HG03095 (cell line): ENCODE data around the gene DUOX1.
A peak's percentile ranks its signal among the peaks of the same experiment; 100 is the strongest.

Experiments used
- ATAC-seq: cut with Tn5 transposase; IDR thresholded peaks from one replicate; pipeline ENCODE4 v1.9.1; 2021; ENCODE audit warnings: moderate library complexity; ENCODE audit not compliant: unreplicated experiment

Gene DUOX1

DNA sequence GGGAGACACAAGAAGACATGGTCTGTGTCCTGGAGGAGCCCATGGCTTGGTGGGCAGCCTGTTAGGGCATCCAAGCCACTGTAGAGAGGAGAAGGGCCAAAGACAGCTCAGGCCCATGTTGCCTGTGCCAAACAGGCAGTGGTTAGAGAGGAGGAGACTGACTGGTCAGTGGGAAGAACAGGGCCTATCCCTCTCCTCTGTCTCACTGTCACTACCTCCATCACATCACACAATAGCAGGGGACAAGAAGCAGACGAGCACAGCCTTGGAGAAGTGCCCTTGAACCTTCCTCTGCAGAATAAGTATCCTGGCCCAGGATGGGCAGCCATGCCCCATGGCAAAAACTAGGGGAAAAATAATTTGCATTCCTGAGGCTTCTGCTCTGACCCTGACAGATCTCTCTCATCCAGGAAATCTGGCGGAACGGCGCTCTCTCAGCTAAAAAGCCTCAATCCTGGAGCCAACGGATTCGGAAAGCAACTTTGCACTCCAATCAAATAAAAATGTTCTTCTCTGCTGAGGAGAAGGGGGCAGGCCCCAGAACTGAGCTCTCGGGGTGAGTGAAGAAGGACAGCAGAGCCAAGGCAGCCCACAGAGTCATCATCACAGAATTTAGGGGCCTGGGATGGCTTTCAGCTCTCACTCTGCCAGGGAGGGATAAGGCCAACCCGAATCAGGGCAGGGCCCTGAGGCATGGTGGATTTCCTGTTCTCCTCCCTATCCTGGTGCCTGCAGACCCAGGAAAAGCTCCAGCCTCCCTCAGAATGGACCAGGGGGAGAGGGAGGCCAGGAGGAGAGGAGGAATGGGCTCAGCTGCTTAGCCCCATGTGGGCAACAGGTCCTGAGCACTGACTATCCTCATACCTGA lies 56.3 kb downstream of the DUOX1 start:
- ATAC-seq, result no peak

DNA sequence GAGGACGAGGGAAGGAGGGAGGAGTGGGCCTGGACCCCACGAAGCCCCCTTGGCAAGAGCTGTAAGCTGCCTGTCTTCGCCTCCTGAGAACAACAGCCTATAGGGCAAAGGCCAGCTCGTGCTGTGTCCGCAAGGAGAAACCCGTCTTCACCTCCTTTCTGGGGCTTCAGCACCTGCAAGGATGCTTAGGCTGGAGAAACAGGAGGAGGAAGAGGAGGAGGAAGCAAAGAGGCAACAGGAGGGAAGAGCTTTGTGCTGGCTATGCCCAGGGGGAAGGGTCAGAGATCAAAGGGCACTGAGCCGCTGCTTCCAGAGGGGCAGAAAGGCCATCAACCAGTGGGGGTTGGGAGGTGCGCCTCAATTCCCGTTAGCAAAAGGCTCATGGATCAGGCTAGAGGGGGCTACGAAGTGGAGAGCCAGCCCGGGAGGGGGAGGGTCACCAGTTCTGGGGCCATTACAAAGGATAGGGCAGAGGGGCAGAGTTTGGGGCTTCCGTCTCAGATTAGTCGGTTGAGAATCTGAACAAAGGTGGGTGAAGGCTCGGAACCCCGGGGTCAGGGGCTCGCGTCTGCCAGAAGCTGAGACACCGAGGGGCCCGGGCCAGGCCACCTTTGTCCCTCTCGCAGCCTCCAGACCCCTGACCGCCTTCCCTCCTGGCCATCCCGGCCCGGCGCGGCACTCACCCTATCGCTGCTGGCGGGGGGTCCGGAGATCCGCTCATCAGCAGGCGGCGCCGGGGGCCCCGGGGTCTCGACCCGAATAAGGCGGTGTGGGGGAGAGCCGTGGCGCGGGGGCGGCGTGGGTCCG lies 57.2 kb downstream of the DUOX1 start:
- no peak for ATAC-seq

DNA sequence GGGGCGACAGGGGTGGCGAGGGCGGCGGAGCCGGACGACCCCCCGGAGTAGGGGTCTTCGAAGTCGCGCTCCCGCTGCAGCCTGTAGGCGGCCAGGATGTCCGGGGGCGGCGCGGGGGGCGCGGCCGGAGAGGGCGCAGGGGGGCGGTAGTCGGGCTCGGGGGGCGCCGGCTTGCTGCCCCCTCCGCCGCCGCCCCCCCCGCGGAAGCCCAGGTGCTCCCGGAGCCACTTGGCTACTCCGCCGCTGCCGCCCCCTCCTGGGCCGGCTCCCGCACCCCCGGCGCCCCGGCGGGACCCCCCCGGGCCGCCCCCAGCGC lies 57.7 kb downstream of the DUOX1 start:
- no peak for ATAC-seq

DNA sequence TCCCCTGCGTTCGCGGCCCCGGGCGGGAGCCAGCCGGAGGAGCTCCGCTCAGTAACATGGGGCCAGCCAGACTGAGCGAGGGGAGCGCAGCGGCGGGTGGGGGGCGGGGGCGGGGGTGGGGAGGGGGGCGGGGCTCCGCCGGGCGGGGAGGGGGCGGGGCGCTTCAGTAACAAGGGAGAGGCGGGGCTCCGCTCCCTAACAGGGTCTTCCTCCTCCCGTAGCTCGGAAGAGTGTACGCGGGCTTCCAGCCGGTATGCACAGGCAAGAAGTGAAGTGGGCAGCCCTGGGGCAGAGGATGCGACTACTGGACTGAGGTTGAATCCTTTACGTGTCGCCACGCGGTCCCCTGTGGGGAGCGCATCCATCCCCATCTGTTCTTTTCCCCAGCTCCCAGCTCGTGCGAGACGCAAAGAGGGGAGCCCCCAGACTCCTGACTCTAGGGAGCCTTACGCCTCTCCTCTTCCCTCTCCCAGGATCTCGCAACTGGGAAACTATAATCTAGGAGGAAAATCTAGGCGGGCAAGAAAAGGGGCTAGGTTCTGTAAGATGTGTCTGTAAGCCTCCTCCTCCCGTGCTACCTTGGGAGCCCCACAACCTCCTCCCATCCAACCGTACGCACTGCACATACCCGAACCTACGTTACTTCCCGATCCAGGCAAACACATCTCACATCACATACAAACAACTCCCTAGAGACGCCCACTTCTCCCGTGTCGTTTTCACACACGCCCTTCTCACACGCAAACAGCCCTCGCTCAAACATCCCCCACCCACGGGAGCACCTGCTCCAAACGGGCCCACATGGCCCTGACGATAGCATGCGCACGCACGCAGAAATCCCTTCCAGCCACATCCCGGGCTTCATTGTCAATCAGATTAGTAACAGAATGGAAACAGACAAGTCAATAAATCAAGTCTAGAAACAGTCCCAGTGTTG lies 58.4 kb downstream of the DUOX1 start, which contains the start of gene SHF:
SHF (minus strand) TSS at position 73 of the 937 bp plus-strand sequence; CDS start at position 58, 15 bp downstream.
- ATAC-seq, result no peak

DNA sequence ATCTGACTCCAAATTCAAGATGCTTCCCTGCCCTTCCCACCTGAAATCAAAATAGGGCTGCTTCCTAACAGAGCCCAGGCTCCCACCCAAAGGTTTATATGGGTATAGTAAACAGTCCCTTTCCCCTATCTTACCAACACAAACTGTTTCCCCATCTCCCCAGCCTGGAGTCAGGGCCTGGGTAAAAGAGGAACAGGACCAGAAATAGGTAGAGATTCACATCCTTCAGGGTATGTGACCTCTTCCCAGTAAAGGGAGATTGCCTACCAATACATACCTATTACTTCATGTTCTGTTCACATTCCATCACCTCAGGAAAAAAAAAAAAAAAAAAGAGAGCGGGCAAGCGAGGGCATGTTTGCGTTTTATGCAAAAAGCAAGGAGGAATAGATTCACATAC lies 67.7 kb downstream of the DUOX1 start:
- ATAC-seq, result no peak

DNA sequence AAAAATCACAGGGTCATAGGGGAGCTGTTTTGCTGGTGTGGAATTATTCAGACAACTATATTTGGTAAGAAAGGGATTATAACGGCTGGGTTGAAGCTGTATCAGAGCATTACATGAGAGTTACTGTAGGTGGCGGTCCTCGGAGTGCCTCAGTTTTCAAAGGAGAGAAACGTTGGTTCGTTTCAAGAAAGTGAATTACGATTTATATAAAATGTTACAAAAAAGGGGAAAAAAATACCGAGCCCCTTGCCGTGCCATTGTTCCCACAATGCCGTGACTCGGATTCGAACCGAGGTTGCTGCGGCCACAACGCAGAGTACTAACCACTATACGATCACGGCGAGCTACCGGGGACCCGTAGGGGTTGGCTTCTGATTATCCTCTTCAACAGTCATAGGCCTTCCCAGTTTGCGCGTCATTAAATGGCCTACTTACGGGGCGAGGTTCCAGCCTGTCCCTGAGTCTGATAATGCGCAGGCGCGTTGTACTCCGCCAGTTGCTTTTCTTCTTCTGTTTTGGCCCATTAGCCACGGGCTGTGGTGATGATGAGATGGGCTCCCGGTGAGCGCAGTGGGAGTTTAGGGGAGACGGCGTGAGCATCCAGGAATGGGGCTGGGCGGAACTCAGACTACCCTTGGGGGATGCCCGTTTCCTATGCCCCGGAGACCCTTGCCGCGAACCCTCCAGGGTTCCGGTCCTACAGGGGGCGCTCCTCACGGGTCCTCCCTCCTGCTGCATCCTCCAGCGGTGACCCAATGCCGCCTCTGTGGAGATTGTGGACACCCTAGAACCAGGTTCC lies 68.7 kb downstream of the DUOX1 start:
- ATAC-seq, result peak; percentile 47

GRCh38 chr15:45199136-45199810 lies 69.5 kb downstream of the DUOX1 start:
- ATAC-seq, result peak; percentile 8

- peak; percentile 47 for ATAC-seq
These were observed 70.4 kb downstream of the DUOX1 start for GRCh38 chr15:45200001-45200798.

DNA sequence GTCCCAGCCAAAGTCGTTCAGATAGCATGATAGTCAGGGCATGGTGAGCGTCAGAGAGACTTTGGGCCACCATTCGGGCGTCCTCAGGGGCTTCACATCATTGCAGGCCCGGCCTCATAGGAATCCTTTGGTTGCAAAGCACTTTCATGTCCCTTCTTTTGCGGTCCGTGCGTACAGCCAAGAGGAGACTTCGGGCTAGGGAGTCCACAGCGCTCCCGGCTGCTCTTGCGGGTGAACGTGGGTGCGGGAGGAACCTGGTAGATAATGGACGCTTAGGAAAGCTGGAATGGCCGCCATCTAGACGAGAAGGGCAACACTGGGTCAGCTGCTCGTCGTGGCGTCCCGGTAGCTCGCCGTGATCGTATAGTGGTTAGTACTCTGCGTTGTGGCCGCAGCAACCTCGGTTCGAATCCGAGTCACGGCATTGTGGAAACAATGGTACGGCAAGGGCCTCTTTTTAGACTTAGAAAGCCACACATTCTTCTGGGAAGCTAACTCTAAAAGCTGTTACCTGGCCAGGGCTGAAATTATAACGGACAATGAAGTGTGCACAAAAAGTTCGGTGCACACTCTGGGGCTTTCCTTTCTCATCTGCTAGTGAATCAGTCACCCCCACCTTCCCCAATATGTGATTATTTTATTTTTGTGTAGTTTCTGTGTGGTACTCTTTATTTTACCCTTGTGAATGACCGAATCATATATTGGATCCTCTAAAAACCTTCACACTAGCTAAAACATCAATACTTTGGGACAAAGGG lies 71.2 kb downstream of the DUOX1 start:
- peak; percentile 2 for ATAC-seq

GRCh38 chr15:45201557-45201859 lies 71.7 kb downstream of the DUOX1 start:
- no peak for ATAC-seq

- ATAC-seq, result no peak
These were observed 72.1 kb downstream of the DUOX1 start for GRCh38 chr15:45201869-45202268.

GRCh38 chr15:45203182-45203581 lies 73.4 kb downstream of the DUOX1 start:
- ATAC-seq, result no peak

GRCh38 chr15:45205192-45205591 lies 75.4 kb downstream of the DUOX1 start:
- no peak for ATAC-seq

DNA sequence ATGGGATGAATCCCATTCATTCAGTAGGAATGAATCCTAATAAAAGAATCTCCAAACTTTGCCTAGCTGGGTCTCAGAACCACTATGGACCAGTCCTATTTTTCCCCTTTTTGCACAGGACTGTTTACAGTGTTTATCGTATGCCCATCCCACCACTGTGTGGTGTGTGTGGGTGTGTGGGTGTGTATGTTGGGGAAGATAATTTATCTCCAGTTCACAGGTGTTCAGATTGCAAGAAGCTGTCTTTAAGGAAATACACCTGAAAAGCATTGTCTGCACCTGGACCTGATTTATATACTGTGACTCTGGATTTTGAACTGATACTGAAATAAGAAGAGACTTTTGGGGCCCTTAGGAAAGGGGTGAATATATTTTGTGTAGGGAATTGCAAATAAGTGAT lies 82.7 kb downstream of the DUOX1 start:
- ATAC-seq, result no peak
